OCI-LY7 (cell line): Measurements from ENCODE around the gene DSE. TPM values are rescaled to one million over a fixed set of nuclear protein-coding genes. Genes with fewer than 3 reads are reported as not detected.

ENCODE experiments used
- BruUV-seq: library from RNA; stranded (reverse); fragments of 400-500 nt; replicated peaks from 2 replicates; lab custom pipeline; 2021; lab: Mats Ljungman, UMichigan
- CTCF ChIA-PET: fragments of 300-600 bp; sonication (Branson Sonifier 250); formaldehyde crosslinking; loops from one replicate; lab custom pipeline; 2022; ENCODE audit warnings: antibody characterized with exemption; ENCODE audit not compliant: unreplicated experiment; lab: Charles Lee
- POLR2A ChIA-PET: fragments of 300-600 bp; sonication (Branson Sonifier 250); formaldehyde crosslinking; loops from one replicate; lab custom pipeline; 2022; ENCODE audit warnings: antibody characterized with exemption; lab: Charles Lee
- DNase-seq: peaks from one replicate; pipeline ENCODE4 v3.0.0-alpha.2; 2015; ENCODE audit warnings: low spot score
- H2AFZ ChIP-seq: fragments of 200-600 bp; sonication (generic), shearing (Covaris generic); 2 replicates; pipeline ENCODE4 v1.6.1; 2014; ENCODE audit warnings: mild to moderate bottlenecking, antibody characterized with exemption, low read length, moderate library complexity
- H3K27ac ChIP-seq: fragments of 200-600 bp; sonication (generic); 2 replicates; pipeline ENCODE4 v1.5.1; 2014; ENCODE audit warnings: mixed run types, low read depth, mild to moderate bottlenecking, moderate library complexity, low read length, inconsistent platforms; ENCODE audit not compliant: poor library complexity, severe bottlenecking
- H3K36me3 ChIP-seq: fragments of 200-600 bp; sonication (generic); 2 replicates; pipeline ENCODE4 v1.6.1; 2014; ENCODE audit warnings: mild to moderate bottlenecking, antibody characterized with exemption, low read length, moderate library complexity, mixed read lengths; ENCODE audit not compliant: insufficient read depth
- H3K4me1 ChIP-seq: fragments of 200-600 bp; sonication (generic); 2 replicates; pipeline ENCODE4 v1.5.1; 2014; ENCODE audit warnings: mild to moderate bottlenecking, low read length; ENCODE audit not compliant: insufficient read depth, poor library complexity, severe bottlenecking
- H3K4me2 ChIP-seq: fragments of 200-600 bp; sonication (generic); 2 replicates; pipeline ENCODE4 v1.6.1; 2014; ENCODE audit warnings: mild to moderate bottlenecking, low read length
- H3K4me3 ChIP-seq: fragments of 200-600 bp; sonication (generic); 2 replicates; pipeline ENCODE4 v1.5.1; 2014; ENCODE audit warnings: mild to moderate bottlenecking, low read depth, low read length; ENCODE audit not compliant: poor library complexity, severe bottlenecking
- H3K79me2 ChIP-seq: fragments of 200-600 bp; sonication (generic); 2 replicates; pipeline ENCODE4 v1.6.1; 2016; ENCODE audit warnings: low read depth, mild to moderate bottlenecking, low read length, moderate library complexity, mixed read lengths; ENCODE audit not compliant: insufficient read depth
- H3K9me2 ChIP-seq: fragments of 200-600 bp; sonication (generic); 2 replicates; pipeline ENCODE4 v1.6.1; 2016; ENCODE audit warnings: mild to moderate bottlenecking, low read length, mixed read lengths; ENCODE audit not compliant: insufficient read depth
- H3K9me3 ChIP-seq: fragments of 200-600 bp; sonication (generic); 2 replicates; pipeline ENCODE4 v1.6.1; 2014; ENCODE audit warnings: mild to moderate bottlenecking, mixed run types, low read length, mixed read lengths
- H4K20me1 ChIP-seq: fragments of 200-600 bp; sonication (generic); 2 replicates; pipeline ENCODE4 v1.6.1; 2014; ENCODE audit warnings: mild to moderate bottlenecking, antibody characterized with exemption, low read length, moderate library complexity, mixed read lengths; ENCODE audit not compliant: insufficient read depth
- CTCF ChIP-seq: fragments of 200-600 bp; sonication (generic); conservative IDR thresholded peaks from 2 replicates; pipeline ENCODE4 v1.5.1; 2014; ENCODE audit warnings: mild to moderate bottlenecking, antibody characterized with exemption, low read length, moderate library complexity, mixed read lengths
- EZH2phosphoT487 ChIP-seq: fragments of 200-600 bp; sonication (generic); IDR thresholded peaks from 2 replicates; pipeline ENCODE4 v1.6.1; 2018; ENCODE audit warnings: low read depth, borderline replicate concordance, mild to moderate bottlenecking, mixed run types, antibody characterized with exemption, low read length, moderate library complexity, mixed read lengths
- intact Hi-C: fragments of 100-400 bp; cut with micrococcal nuclease; formaldehyde crosslinking; loops from one replicate; pipeline ENCODE4 v1.10.0; 2022; ENCODE audit not compliant: unreplicated experiment
- total RNA-seq, 2 experiments: library from RNA; depleted of rRNA in 1 of 2; stranded (reverse); fragments of >200 nt in 1 of 2; shearing (Covaris generic) in 1 of 2; gene quantifications; 2 replicates each; pipeline ENCODE4 v1.2.3, GENCODE V29; 2014 to 2022

Gene DSE
- total RNA-seq, 2 experiments from 2014 or later: 3.9 to 7.6 TPM

GRCh38 chr6:116362276-116362675 is 8.5 kb upstream of the DSE start:
- POLR2A ChIA-PET: interaction anchor here (0.6 to 1.3 kb wide), 5 partner anchors 13 to 267 kb away, joined by 3 to 4 read pairs (median 3); no protein-coding TSS in a partner anchor
- Histone ChIP-seq H3K9me2 (no peaks in the 10 kb centered on the region), H3K36me3 (no peaks in the 10 kb centered on the region), H4K20me1 (no peaks in the 10 kb centered on the region), H3K27ac (no peak overlapping the region), H3K79me2 (no peaks in the 10 kb centered on the region), H2AFZ (no peak overlapping the region), H3K4me2 (no peak overlapping the region), H3K9me3 (no peaks in the 10 kb centered on the region), H3K4me3 (no peak overlapping the region), H3K4me1 (no peaks in the 10 kb centered on the region)
- no peak for DNase-seq
- intact Hi-C loops: no loop called here
- CTCF ChIA-PET: no interaction called here
- TF ChIP-seq CTCF (no peak), EZH2phosphoT487 (no peak)
- no TSS peak for BruUV-seq

- no peaks in the 10 kb centered on the region for H3K4me1 ChIP-seq
- ChIA-PET POLR2A (no interaction called here), CTCF (no interaction called here)
- no peak overlapping the region for H3K4me2 ChIP-seq
- no peaks in the 10 kb centered on the region for H3K9me2 ChIP-seq
- H3K36me3 ChIP-seq: no peaks in the 10 kb centered on the region
- intact Hi-C loops: no loop called here
- H4K20me1 ChIP-seq: no peaks in the 10 kb centered on the region
- no peak for DNase-seq
- TF ChIP-seq CTCF (no peak), EZH2phosphoT487 (no peak)
- H3K9me3 ChIP-seq: no peaks in the 10 kb centered on the region
- no peak overlapping the region for H2AFZ ChIP-seq
- H3K79me2 ChIP-seq: no peaks in the 10 kb centered on the region
- no peak overlapping the region for H3K4me3 ChIP-seq
- H3K27ac ChIP-seq: no peak overlapping the region
- BruUV-seq: no TSS peak
Observed at GRCh38 chr6:116363759-116364158, 7.0 kb upstream of the DSE start.

- Histone ChIP-seq H3K27ac (no peak overlapping the region), H3K4me1 (peaks cover 3% of the 10 kb centered on the region), H3K9me2 (no peaks in the 10 kb centered on the region), H2AFZ (no peak overlapping the region), H3K79me2 (no peaks in the 10 kb centered on the region), H3K9me3 (no peaks in the 10 kb centered on the region), H3K4me3 (no peak overlapping the region), H4K20me1 (peaks cover 1% of the 10 kb centered on the region; the same call in 1 of the 2 replicates), H3K4me2 (no peak overlapping the region), H3K36me3 (no peaks in the 10 kb centered on the region)
- POLR2A ChIA-PET: interaction anchor here (0.7 to 1.5 kb wide), 3 partner anchors 9 to 97 kb away, joined by 3 to 4 read pairs (median 3); no protein-coding TSS in a partner anchor
- no peak for DNase-seq
- TF ChIP-seq CTCF (no peak), EZH2phosphoT487 (no peak)
- CTCF ChIA-PET: no interaction called here
- BruUV-seq: no TSS peak
- intact Hi-C loops: no loop called here
Observed at GRCh38 chr6:116364321-116364720, 6.4 kb upstream of the DSE start.
